Measurements from ENCODE around the gene MYO5C.
A peak's percentile ranks its signal among the peaks of the same experiment; 100 is the strongest.

The MYO5C gene

GRCh38 chr15:52214553-52214952 is 81.1 kb downstream of the MYO5C start:
- H2AFZ ChIP-seq (ENCODE audit: low read depth, low read length): no peak overlapping the region
- H3K27ac ChIP-seq (ENCODE audit: low read length): no peak overlapping the region
- peaks cover 23% of the 10 kb centered on the region for H3K4me1 ChIP-seq (ENCODE audit: low read length)
- H3K4me2 ChIP-seq (ENCODE audit: low read length): no peak overlapping the region
- no peak overlapping the region for H3K4me3 ChIP-seq (ENCODE audit: low read length)
- no peak overlapping the region for H3K9ac ChIP-seq (ENCODE audit: low read length)
- H4K20me1 ChIP-seq (ENCODE audit: insufficient read depth, low read length): no peaks in the 10 kb centered on the region
- no peaks in the 10 kb centered on the region for H3K9me3 ChIP-seq (ENCODE audit: insufficient read depth, low read length)
- TF ChIP-seq EZH2phosphoT487 (IDR thresholded peaks at IDR 0.05; ENCODE audit: low read depth) (no peak), CTCF (IDR thresholded peaks at IDR 0.05; ENCODE audit: low read depth, low read length) (no peak)
- H3K27me3 ChIP-seq (ENCODE audit: low read depth, low read length): no peaks in the 10 kb centered on the region
- H3K36me3 ChIP-seq (replicated peaks; ENCODE audit: low read depth, low read length): no peaks in the 10 kb centered on the region
- no peaks in the 10 kb centered on the region for H3K79me2 ChIP-seq (ENCODE audit: low read length)

GRCh38 chr15:52213206-52213605 is 82.4 kb downstream of the MYO5C start:
- Histone ChIP-seq H3K27ac (ENCODE audit: low read length) (no peak overlapping the region), H3K27me3 (ENCODE audit: low read depth, low read length) (no peaks in the 10 kb centered on the region), H4K20me1 (ENCODE audit: insufficient read depth, low read length) (no peaks in the 10 kb centered on the region), H3K4me2 (ENCODE audit: low read length) (no peak overlapping the region), H3K79me2 (ENCODE audit: low read length) (no peaks in the 10 kb centered on the region), H3K36me3 (replicated peaks; ENCODE audit: low read depth, low read length) (no peaks in the 10 kb centered on the region), H3K4me3 (ENCODE audit: low read length) (no peak overlapping the region), H2AFZ (ENCODE audit: low read depth, low read length) (no peak overlapping the region), H3K9me3 (ENCODE audit: insufficient read depth, low read length) (no peaks in the 10 kb centered on the region), H3K9ac (ENCODE audit: low read length) (no peak overlapping the region), H3K4me1 (ENCODE audit: low read length) (peaks cover 17% of the 10 kb centered on the region)
- TF ChIP-seq EZH2phosphoT487 (IDR thresholded peaks at IDR 0.05; ENCODE audit: low read depth): no peak
- no peak for TF ChIP-seq CTCF (IDR thresholded peaks at IDR 0.05; ENCODE audit: low read depth, low read length)

- Histone ChIP-seq H3K4me2 (ENCODE audit: low read length) (no peak overlapping the region), H3K9me3 (ENCODE audit: insufficient read depth, low read length) (no peaks in the 10 kb centered on the region), H2AFZ (ENCODE audit: low read depth, low read length) (no peak overlapping the region), H3K36me3 (replicated peaks; ENCODE audit: low read depth, low read length) (no peaks in the 10 kb centered on the region), H4K20me1 (ENCODE audit: insufficient read depth, low read length) (no peaks in the 10 kb centered on the region), H3K4me3 (ENCODE audit: low read length) (no peak overlapping the region), H3K9ac (ENCODE audit: low read length) (no peak overlapping the region), H3K27me3 (ENCODE audit: low read depth, low read length) (no peaks in the 10 kb centered on the region), H3K4me1 (ENCODE audit: low read length) (0 out of 2 replicates have a peak, but pooled peaks cover 2% of the 10 kb centered on the region), H3K27ac (ENCODE audit: low read length) (no peak overlapping the region), H3K79me2 (ENCODE audit: low read length) (no peaks in the 10 kb centered on the region)
- TF ChIP-seq CTCF (IDR thresholded peaks at IDR 0.05; ENCODE audit: low read depth, low read length) (peak; percentile 92), EZH2phosphoT487 (IDR thresholded peaks at IDR 0.05; ENCODE audit: low read depth) (no peak)
Observed at GRCh38 chr15:52208306-52208946, 87.2 kb downstream of the MYO5C start.

GRCh38 chr15:52207191-52207590 is 88.4 kb downstream of the MYO5C start:
- H3K79me2 ChIP-seq (ENCODE audit: low read length): no peaks in the 10 kb centered on the region
- 0 out of 2 replicates have a peak, but pooled peaks cover 2% of the 10 kb centered on the region for H3K4me1 ChIP-seq (ENCODE audit: low read length)
- TF ChIP-seq EZH2phosphoT487 (IDR thresholded peaks at IDR 0.05; ENCODE audit: low read depth) (no peak), CTCF (IDR thresholded peaks at IDR 0.05; ENCODE audit: low read depth, low read length) (no peak)
- H3K36me3 ChIP-seq (replicated peaks; ENCODE audit: low read depth, low read length): no peaks in the 10 kb centered on the region
- no peak overlapping the region for H3K9ac ChIP-seq (ENCODE audit: low read length)
- H3K27ac ChIP-seq (ENCODE audit: low read length): no peak overlapping the region
- no peaks in the 10 kb centered on the region for H3K9me3 ChIP-seq (ENCODE audit: insufficient read depth, low read length)
- H3K27me3 ChIP-seq (ENCODE audit: low read depth, low read length): no peaks in the 10 kb centered on the region
- H2AFZ ChIP-seq (ENCODE audit: low read depth, low read length): no peak overlapping the region
- H4K20me1 ChIP-seq (ENCODE audit: insufficient read depth, low read length): no peaks in the 10 kb centered on the region
- H3K4me3 ChIP-seq (ENCODE audit: low read length): no peak overlapping the region
- H3K4me2 ChIP-seq (ENCODE audit: low read length): no peak overlapping the region

All from OCI-LY3 (cell line).